Stimulated activated CD8-positive, alpha-beta memory T cell treated with anti-CD3 and anti-CD28 coated beads, Interleukin-7, amount 100 ng/mL, for 4 hours (primary cell): ENCODE data around the gene WNT9A.
"Not testable (repeated sequence)": the region's sequence is repeated elsewhere in the genome, so short reads cannot be mapped to it uniquely, and the experiment has no call there.

Experiments
- DNase-seq, 2 donors: peaks; one replicate each; pipeline ENCODE4 v3.0.0-alpha.2; 2020; ENCODE audit warnings: low read depth in 2 of 2

Gene WNT9A

GRCh38 chr1:227947676-227948492 lies at the start of gene WNT9A:
WNT9A (minus strand) TSS chr1:227947932; CDS start chr1:227947887, 45 bp downstream.
- DNase-seq = no peak

- DNase-seq = no peak
Measured at GRCh38 chr1:227996187-227996950, 48.6 kb upstream of the WNT9A start.

- DNase-seq = no peak
Measured at GRCh38 chr1:227994632-227995300, 47.0 kb upstream of the WNT9A start.

GRCh38 chr1:227987181-227987580 lies 39.4 kb upstream of the WNT9A start:
- DNase-seq = no peak

GRCh38 chr1:227975583-227976283 lies 28.0 kb upstream of the WNT9A start:
- DNase-seq = not testable (repeated sequence)

- not testable (repeated sequence) for DNase-seq
Measured at GRCh38 chr1:227973724-227974288, 26.1 kb upstream of the WNT9A start.

GRCh38 chr1:227972843-227973374 lies 25.2 kb upstream of the WNT9A start:
- DNase-seq = not testable (repeated sequence)

- not testable (repeated sequence) for DNase-seq
Measured at GRCh38 chr1:227972283-227972679, 24.5 kb upstream of the WNT9A start.

- not testable (repeated sequence) for DNase-seq
Measured at GRCh38 chr1:227971643-227972282, 24.0 kb upstream of the WNT9A start.

GRCh38 chr1:227971216-227971615 lies 23.5 kb upstream of the WNT9A start:
- DNase-seq = not testable (repeated sequence)

- DNase-seq = not testable (repeated sequence)
Measured at GRCh38 chr1:227970076-227970995, 22.6 kb upstream of the WNT9A start.

GRCh38 chr1:227967815-227968214 lies 20.1 kb upstream of the WNT9A start:
- DNase-seq = not testable (repeated sequence)

- DNase-seq = not testable (repeated sequence)
Measured at GRCh38 chr1:227966733-227967132, 19.0 kb upstream of the WNT9A start.

- no peak for DNase-seq
Measured at GRCh38 chr1:227961651-227962466, 14.1 kb upstream of the WNT9A start.

GRCh38 chr1:227959325-227959860 lies 11.7 kb upstream of the WNT9A start:
- DNase-seq = no peak

- DNase-seq = no peak
Measured at GRCh38 chr1:227958617-227959324, 11.0 kb upstream of the WNT9A start.

- no peak for DNase-seq
Measured at GRCh38 chr1:227955808-227956207, 8.1 kb upstream of the WNT9A start.
